H1 (cell line): ENCODE results near the gene FGD4. TPM values are rescaled to one million over a fixed set of nuclear protein-coding genes. Genes with fewer than 3 reads are reported as not detected.

Source experiments
- GABPA ChIP-seq: IDR thresholded peaks from 2 replicates; pipeline ENCODE4 v1.6.1; 2011; ENCODE audit warnings: mild to moderate bottlenecking, low read length, moderate library complexity, borderline replicate concordance; ENCODE audit not compliant: insufficient read depth
- HDAC2 ChIP-seq, 2 experiments: fragments of 300-600 bp in 1 of 2; sonication (generic) in 1 of 2; IDR thresholded peaks; 2 replicates each; pipeline ENCODE4 v1.6.1; 2011 to 2012; ENCODE audit warnings: low read depth in 2 of 2, low read length in 2 of 2, mild to moderate bottlenecking in 2 of 2, moderate library complexity in 2 of 2, borderline replicate concordance in 1 of 2, inconsistent platforms in 1 of 2
- JUN ChIP-seq: IDR thresholded peaks from 2 replicates; pipeline ENCODE4 v1.6.1; 2011; ENCODE audit warnings: low read depth, mild to moderate bottlenecking, improper control_type of control experiment, low read length
- POU5F1 ChIP-seq: IDR thresholded peaks from 2 replicates; pipeline ENCODE4 v1.6.1; 2011; ENCODE audit warnings: low read depth, mild to moderate bottlenecking, low read length, moderate library complexity
- RBBP5 ChIP-seq: IDR thresholded peaks from 2 replicates; pipeline ENCODE4 v1.7.1; 2012; ENCODE audit warnings: low read depth, mild to moderate bottlenecking, inconsistent platforms, low read length, moderate library complexity, borderline replicate concordance
- polyA plus RNA-seq, 7 experiments: library from polyadenylated mRNA; depleted of rRNA in 3 of 7; stranded (reverse) in 5 of 7; unstranded in 2 of 7; fragments of >200 nt in 5 of 7; fragments of 200-250 nt in 2 of 7; gene quantifications; 1 replicate in 5 of 7; 2 replicates in 1 of 7; 4 replicates in 1 of 7; pipeline versions ENCODE4 v1.2.1 to v1.2.3, GENCODE V29; 2011 to 2013; ENCODE audit warnings: missing spikeins in 2 of 7, mixed read lengths in 2 of 7
- total RNA-seq: library from RNA; stranded (reverse); fragmentation: NEBNext Ultra II Directional; extraction: Animal tissue kit (Norgen Biotek cat#: 25700); gene quantifications from 2 replicates; pipeline ENCODE4 v1.2.1, GENCODE V29; 2021

FGD4 gene
- total and polyA plus RNA-seq, 2 of the 8 experiments (the other 6 are each of a cell fraction or from before 2014, with no cell fraction given) = 8.5 to 48.2 TPM

DNA sequence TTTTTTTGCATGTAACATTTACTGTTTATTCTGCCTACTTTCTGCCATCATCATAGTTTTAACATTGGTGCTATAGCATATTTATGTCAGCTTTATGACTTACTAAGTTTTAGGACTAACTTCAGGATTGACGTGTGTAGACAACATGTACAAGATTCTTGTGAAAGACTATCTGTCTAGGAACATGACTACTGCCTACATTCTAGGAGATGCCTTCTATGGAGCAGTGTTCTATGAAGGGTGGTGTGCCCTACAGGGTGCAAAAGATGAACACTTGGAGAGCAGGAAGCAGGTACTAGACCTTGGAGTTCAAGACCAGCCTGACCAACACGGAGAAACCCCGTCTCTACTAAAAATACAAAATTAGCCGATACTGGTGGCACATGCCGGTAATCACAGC lies 118.6 kb downstream of the FGD4 start (continued):
- TF ChIP-seq GABPA (no peak), POU5F1 (no peak), JUN (no peak), HDAC2 (IDR thresholded peaks at IDR 0.05; ENCODE audit: borderline replicate concordance in 1 of 2, low read depth in 2 of 2, low read length in 2 of 2) (no peak), RBBP5 (no peak)
